Epidermal melanocyte (primary cell): ENCODE data around the gene DOK3.
A peak's percentile ranks its signal among the peaks of the same experiment; 100 is the strongest.

Experiments
- DNase-seq: peaks from one replicate; pipeline ENCODE4 v3.0.0; 2011; ENCODE audit warnings: low spot score; ENCODE audit not compliant: insufficient read length

DOK3 gene

GRCh38 chr5:177468685-177469628, 40.7 kb downstream of the DOK3 start:
- DNase-seq: no peak

DNA sequence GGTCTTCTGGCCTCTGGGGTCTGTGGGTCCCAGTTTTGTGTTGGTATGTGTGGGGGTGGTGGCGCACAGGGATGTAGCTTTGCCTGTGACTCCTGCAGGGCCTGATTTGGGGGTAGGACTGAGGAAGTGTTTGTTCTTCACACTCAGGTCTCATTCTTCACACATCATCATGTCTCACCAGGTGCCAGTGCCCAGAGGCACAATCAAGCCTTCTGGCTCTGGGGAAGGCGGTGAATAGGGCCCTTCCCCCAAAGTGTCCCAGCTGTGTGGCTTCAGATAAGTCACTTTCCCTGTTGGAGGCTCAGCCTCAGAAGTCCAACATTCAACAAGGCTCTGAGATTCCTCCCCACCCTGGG, 41.3 kb downstream of the DOK3 start:
- no peak for DNase-seq

GRCh38 chr5:177467436-177467835, 42.2 kb downstream of the DOK3 start:
- DNase-seq: no peak

DNA sequence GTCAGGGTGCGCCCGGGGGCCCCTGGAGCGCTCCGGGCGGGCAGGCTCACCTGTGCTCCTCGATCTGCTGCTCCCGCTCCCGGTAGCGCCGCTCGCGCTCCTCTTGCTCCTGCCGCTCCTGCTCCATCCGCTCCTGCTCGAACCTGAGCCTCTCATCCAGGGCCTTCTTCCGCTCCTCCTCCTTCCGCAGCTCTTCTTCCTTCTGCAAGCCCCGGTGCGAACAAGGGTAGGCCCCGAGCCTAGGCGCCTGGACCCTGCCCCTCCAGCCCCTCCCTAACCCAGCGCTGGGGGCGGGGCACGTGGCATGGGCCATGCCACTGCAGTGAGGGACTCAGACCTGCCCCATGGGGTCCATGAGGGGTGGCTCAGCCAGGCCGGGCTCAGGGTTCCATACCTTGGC, 42.8 kb downstream of the DOK3 start:
- no peak for DNase-seq

GRCh38 chr5:177465044-177465443, 44.6 kb downstream of the DOK3 start:
- DNase-seq: no peak

DNA sequence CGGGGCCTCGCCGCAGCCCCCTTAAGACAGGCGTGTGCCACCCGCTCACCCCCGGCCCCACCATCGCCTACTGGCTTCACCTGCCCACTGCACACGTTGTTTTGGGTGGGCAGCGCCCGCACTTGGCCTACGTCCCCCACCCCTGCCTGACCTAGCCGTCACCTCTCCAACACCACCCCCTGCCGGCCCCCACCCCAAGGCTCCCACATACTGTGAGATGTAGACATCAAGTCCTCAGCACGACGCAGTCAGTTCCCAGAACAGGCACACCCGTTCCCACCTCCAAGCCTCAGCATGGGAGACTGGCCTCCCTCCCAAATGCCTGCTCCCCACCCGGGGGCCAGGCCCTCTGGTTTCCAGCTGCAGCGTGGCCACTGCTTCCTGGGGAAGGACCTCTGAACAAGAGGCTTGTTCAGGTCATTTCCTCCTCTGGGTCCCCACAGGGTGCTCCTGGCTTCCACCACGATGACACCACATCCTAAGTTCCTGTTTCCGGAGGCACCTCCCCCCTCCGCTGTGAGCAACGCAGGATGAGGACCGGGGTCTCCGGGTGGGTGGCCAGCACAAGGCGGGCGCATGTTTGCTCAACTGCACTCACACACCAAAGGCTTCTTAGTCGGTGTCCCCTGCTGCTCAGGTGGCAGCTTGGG, 47.5 kb downstream of the DOK3 start:
- DNase-seq: no peak

GRCh38 chr5:177459819-177460628, 49.6 kb downstream of the DOK3 start:
- DNase-seq: no peak

DNA sequence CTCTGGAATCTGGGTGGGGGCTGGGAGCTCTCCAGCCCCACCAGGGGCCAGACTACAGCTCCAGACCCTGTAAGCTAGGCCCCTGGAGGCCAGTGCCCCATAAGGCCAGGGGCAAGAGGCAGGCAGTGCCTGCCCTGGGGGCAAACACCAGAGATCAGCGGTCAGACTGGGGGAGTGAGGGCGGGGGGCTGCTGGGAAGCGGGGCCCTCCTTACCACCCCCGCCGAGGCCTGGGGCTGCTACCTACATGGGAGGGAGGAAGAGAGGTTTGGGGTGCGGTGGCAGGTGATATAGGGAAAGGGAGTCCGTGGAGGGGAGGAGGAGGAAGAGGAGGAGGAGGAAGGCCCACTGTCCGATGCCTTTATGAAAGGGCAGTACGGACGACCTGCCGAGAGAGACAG, 50.3 kb downstream of the DOK3 start:
- DNase-seq: no peak

- no peak for DNase-seq
These were observed 50.7 kb downstream of the DOK3 start for GRCh38 chr5:177458912-177459350.

GRCh38 chr5:177457852-177458681, 51.6 kb downstream of the DOK3 start:
- DNase-seq: no peak

GRCh38 chr5:177456976-177457851, 52.4 kb downstream of the DOK3 start:
- DNase-seq: peak; percentile 95

- DNase-seq: no peak
These were observed 53.0 kb downstream of the DOK3 start for GRCh38 chr5:177456591-177456964.

GRCh38 chr5:177455661-177456590, 53.7 kb downstream of the DOK3 start:
- DNase-seq: peak; percentile 99

DNA sequence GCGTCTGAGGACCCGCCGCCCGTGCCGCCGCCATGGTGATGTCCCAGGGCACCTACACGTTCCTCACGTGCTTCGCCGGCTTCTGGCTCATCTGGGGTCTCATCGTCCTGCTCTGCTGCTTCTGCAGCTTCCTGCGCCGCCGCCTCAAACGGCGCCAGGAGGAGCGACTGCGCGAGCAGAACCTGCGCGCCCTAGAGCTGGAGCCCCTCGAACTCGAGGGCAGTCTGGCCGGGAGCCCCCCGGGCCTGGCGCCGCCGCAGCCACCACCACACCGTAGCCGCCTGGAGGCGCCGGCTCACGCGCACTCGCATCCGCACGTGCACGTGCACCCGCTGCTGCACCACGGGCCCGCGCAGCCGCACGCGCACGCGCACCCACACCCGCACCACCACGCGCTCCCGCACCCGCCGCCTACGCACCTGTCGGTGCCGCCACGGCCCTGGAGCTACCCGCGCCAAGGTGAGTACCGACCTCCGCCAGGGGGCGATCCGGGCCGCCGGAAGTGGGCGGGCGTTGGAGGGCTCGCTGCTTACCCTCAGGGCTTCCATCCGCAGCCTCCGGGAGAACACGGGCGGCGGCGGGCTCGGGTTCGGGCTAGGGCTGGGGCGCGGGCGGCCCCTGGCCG, 54.5 kb downstream of the DOK3 start:
- DNase-seq: peak; percentile 47

- DNase-seq: peak; percentile 100
These were observed 55.1 kb downstream of the DOK3 start for GRCh38 chr5:177454397-177455035.

GRCh38 chr5:177453852-177454396, 55.7 kb downstream of the DOK3 start:
- no peak for DNase-seq
